Suprapubic skin (tissue), 3 donors: ENCODE measurements around the gene ARPC2.

ENCODE experiments used
- POLR2A ChIP-seq, 2 donors: fragments of 450-650 bp; IDR thresholded peaks; one replicate each; pipeline ENCODE4 v1.6.1; 2017; ENCODE audit warnings: antibody characterized with exemption in 2 of 2, mild to moderate bottlenecking in 2 of 2, moderate library complexity in 2 of 2
- TF ChIP-seq, protein P1 (sequence below), 2 donors: fragments of 200-600 bp in 1 of 2; fragments of 450-650 bp in 1 of 2; sonication (generic) in 1 of 2; IDR thresholded peaks; one replicate each; pipeline ENCODE4 v1.5.1; 2016 to 2019; ENCODE audit warnings: antibody characterized with exemption in 2 of 2, mild to moderate bottlenecking in 1 of 2, moderate library complexity in 1 of 2

DNA sequence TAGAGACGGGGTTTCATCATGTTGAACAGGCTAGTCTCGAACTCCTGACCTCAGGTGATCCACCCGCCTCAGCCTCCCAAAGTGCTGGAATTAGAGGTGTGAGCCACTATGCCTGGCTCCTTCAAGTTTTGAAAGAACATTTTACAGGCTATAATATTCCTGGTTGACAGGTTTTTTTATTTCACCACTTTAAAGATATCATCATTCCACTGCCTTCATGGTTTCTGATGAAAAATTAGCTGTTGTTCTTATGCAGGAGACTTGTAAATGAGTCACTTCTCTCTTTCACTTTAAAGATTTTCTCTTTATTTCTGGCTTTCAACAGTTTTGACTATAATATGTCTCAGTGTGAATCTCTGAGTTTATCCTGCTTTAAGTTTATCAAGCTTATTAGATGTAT, 7.9 kb upstream of the ARPC2 start:
- TF ChIP-seq POLR2A (IDR thresholded peaks at IDR 0.05) = no peak
- TF ChIP-seq, protein P1, sequence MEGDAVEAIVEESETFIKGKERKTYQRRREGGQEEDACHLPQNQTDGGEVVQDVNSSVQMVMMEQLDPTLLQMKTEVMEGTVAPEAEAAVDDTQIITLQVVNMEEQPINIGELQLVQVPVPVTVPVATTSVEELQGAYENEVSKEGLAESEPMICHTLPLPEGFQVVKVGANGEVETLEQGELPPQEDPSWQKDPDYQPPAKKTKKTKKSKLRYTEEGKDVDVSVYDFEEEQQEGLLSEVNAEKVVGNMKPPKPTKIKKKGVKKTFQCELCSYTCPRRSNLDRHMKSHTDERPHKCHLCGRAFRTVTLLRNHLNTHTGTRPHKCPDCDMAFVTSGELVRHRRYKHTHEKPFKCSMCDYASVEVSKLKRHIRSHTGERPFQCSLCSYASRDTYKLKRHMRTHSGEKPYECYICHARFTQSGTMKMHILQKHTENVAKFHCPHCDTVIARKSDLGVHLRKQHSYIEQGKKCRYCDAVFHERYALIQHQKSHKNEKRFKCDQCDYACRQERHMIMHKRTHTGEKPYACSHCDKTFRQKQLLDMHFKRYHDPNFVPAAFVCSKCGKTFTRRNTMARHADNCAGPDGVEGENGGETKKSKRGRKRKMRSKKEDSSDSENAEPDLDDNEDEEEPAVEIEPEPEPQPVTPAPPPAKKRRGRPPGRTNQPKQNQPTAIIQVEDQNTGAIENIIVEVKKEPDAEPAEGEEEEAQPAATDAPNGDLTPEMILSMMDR (IDR thresholded peaks at IDR 0.05) = no peak
